H1 (cell line): ENCODE measurements around the gene SKIDA1. TPM values are rescaled to one million over a fixed set of nuclear protein-coding genes. Genes with fewer than 3 reads are reported as not detected.

ENCODE experiments used
- CREB1 ChIP-seq: IDR thresholded peaks from 2 replicates; pipeline ENCODE4 v1.6.1; 2012; ENCODE audit warnings: inconsistent platforms
- CTBP2 ChIP-seq: IDR thresholded peaks from 2 replicates; pipeline ENCODE4 v1.7.0; 2011; ENCODE audit warnings: borderline replicate concordance, mild to moderate bottlenecking, moderate library complexity, mixed read lengths, low read length; ENCODE audit not compliant: insufficient read depth, insufficient read length
- EGR1 ChIP-seq: IDR thresholded peaks from 2 replicates; pipeline ENCODE4 v1.6.1; 2011; ENCODE audit warnings: low read depth, low read length, borderline replicate concordance
- EP300 ChIP-seq, 2 experiments: IDR thresholded peaks; 1 replicate in 1 of 2; 2 replicates in 1 of 2; pipeline ENCODE4 v1.6.1; 2011 to 2012; ENCODE audit warnings: low read depth in 2 of 2, low read length in 2 of 2, mild to moderate bottlenecking in 2 of 2, borderline replicate concordance in 1 of 2, inconsistent platforms in 1 of 2, moderate library complexity in 1 of 2
- EZH2 ChIP-seq: fragments of 200-600 bp; sonication (generic); IDR thresholded peaks from 2 replicates; pipeline ENCODE4 v1.7.1; 2012; ENCODE audit warnings: low read depth, mild to moderate bottlenecking, moderate library complexity, low read length, inconsistent platforms; ENCODE audit not compliant: severe bottlenecking
- FOSL1 ChIP-seq: IDR thresholded peaks from 2 replicates; pipeline ENCODE4 v1.6.1; 2011; ENCODE audit warnings: mild to moderate bottlenecking, low read depth, low read length, moderate library complexity; ENCODE audit not compliant: insufficient read depth
- HDAC2 ChIP-seq, 2 experiments: fragments of 300-600 bp in 1 of 2; sonication (generic) in 1 of 2; IDR thresholded peaks; 2 replicates each; pipeline ENCODE4 v1.6.1; 2011 to 2012; ENCODE audit warnings: low read depth in 2 of 2, low read length in 2 of 2, mild to moderate bottlenecking in 2 of 2, moderate library complexity in 2 of 2, borderline replicate concordance in 1 of 2, inconsistent platforms in 1 of 2
- HDAC6 ChIP-seq: IDR thresholded peaks from one replicate; pipeline ENCODE4 v1.7.1; 2012; ENCODE audit warnings: low read depth, mild to moderate bottlenecking, inconsistent platforms, low read length, moderate library complexity
- NANOG ChIP-seq: IDR thresholded peaks from 2 replicates; pipeline ENCODE4 v1.6.1; 2011; ENCODE audit warnings: low read length, low read depth, mild to moderate bottlenecking, inconsistent platforms; ENCODE audit not compliant: insufficient read depth, poor library complexity, severe bottlenecking
- PHF8 ChIP-seq: fragments of 200-600 bp; sonication (generic); conservative IDR thresholded peaks from 2 replicates; pipeline ENCODE4 v1.7.1; 2012; ENCODE audit warnings: low read depth, mild to moderate bottlenecking, inconsistent platforms, low read length, moderate library complexity
- POU5F1 ChIP-seq: IDR thresholded peaks from 2 replicates; pipeline ENCODE4 v1.6.1; 2011; ENCODE audit warnings: low read depth, mild to moderate bottlenecking, low read length, moderate library complexity
- RAD21 ChIP-seq, 2 experiments: IDR thresholded peaks in 1 of 2; conservative IDR thresholded peaks in 1 of 2; 2 replicates each; pipeline ENCODE4 v1.6.1; 2011; ENCODE audit warnings: low read depth in 2 of 2, low read length in 2 of 2, improper control_type of control experiment in 1 of 2, inconsistent platforms in 1 of 2, mild to moderate bottlenecking in 1 of 2, moderate library complexity in 1 of 2
- RFX5 ChIP-seq: IDR thresholded peaks from 2 replicates; pipeline ENCODE4 v1.6.1; 2011; ENCODE audit warnings: low read depth, low read length, improper control_type of control experiment, borderline replicate concordance
- SIN3A ChIP-seq, 2 experiments: IDR thresholded peaks in 1 of 2; conservative IDR thresholded peaks in 1 of 2; 2 replicates each; pipeline ENCODE4 v1.6.1; 2011 to 2012; ENCODE audit warnings: low read length in 2 of 2, improper control_type of control experiment in 1 of 2, low read depth in 1 of 2, mild to moderate bottlenecking in 1 of 2
- SIX5 ChIP-seq: IDR thresholded peaks from 2 replicates; pipeline ENCODE4 v1.6.1; 2011; ENCODE audit warnings: mild to moderate bottlenecking, low read depth, low read length
- SP4 ChIP-seq: IDR thresholded peaks from 2 replicates; pipeline ENCODE4 v1.6.1; 2012; ENCODE audit warnings: low read length, inconsistent platforms
- polyA plus RNA-seq, 7 experiments: library from polyadenylated mRNA; depleted of rRNA in 3 of 7; stranded (reverse) in 5 of 7; unstranded in 2 of 7; fragments of >200 nt in 5 of 7; fragments of 200-250 nt in 2 of 7; gene quantifications; 1 replicate in 5 of 7; 2 replicates in 1 of 7; 4 replicates in 1 of 7; pipeline versions ENCODE4 v1.2.1 to v1.2.3, GENCODE V29; 2011 to 2013; ENCODE audit warnings: missing spikeins in 2 of 7, mixed read lengths in 2 of 7
- total RNA-seq: library from RNA; stranded (reverse); fragmentation: NEBNext Ultra II Directional; extraction: Animal tissue kit (Norgen Biotek cat#: 25700); gene quantifications from 2 replicates; pipeline ENCODE4 v1.2.1, GENCODE V29; 2021
- TF ChIP-seq, protein P1 (sequence below): IDR thresholded peaks from 2 replicates; pipeline ENCODE4 v1.6.1; 2012; ENCODE audit warnings: inconsistent platforms
- TF ChIP-seq, protein P2 (sequence below): IDR thresholded peaks from 2 replicates; pipeline ENCODE4 v1.6.1; 2011; ENCODE audit warnings: low read depth, mild to moderate bottlenecking, low read length; ENCODE audit not compliant: insufficient read depth

Gene SKIDA1
- total and polyA plus RNA-seq, 2 of the 8 experiments (the other 6 are each of a cell fraction or from before 2014, with no cell fraction given): 1.5 to 8.0 TPM

DNA sequence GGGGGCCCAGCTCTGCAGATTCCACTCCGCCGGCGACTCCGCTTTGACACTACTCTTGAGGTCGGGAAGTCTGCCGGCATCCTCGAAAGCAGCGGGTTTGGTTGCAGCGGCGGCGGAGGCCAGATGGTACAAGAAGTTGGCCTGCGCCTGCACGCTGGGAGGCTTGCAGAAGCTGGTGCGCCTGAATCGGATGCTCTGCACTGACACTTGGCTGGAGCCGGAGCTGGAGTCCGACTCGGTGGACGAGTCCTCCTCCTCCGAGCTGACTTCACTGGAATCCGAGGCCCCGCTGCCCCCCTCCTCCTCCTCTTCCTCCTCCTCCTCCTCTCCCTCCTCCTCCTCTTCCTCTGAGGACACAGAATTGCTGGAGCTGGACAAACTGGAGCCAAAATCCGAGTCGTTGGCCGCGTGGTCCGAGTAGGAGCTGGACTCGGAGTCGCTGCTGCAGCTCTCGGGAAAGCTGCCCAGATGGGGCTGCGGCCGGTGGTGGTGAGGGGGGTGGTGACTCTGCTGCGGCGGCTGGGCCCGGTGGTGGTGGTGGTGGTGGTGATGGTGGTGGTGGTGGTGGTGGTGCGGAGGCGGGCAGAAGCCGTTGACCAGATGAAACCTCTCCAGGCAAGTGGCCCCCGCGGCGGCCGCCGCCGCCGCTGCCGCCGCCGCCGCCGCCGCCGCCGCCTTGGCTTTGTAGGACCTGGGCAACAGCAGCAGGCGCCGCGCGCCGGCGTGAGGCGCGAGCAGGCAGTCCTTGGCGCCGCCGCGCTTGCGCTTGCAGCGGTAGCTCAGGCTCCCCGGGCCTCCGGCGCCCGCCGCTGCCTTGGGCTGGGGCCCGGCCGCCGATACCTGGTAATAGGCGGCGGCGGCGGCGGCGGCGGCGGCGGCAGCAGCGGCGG lies 9.0 kb downstream of the SKIDA1 start (continued):
- TF ChIP-seq HDAC2 (IDR thresholded peaks at IDR 0.05; ENCODE audit: borderline replicate concordance in 1 of 2, low read depth in 2 of 2, low read length in 2 of 2) (peak in 1 of 2 experiments; percentile 85; a peak in 2 of 4 replicates), HDAC6 (no peak), CREB1 (0 out of 2 replicates have a peak, but pooled peaks have one; percentile 6), CTBP2 (no peak), PHF8 (0 out of 2 replicates have a peak, but pooled peaks have one; percentile 11), SIX5 (no peak), POU5F1 (no peak), RFX5 (no peak), EGR1 (no peak), RAD21 (IDR thresholded peaks at IDR 0.05 in 1 of 2, conservative IDR thresholded peaks at IDR 0.05 in 1 of 2; ENCODE audit: low read depth in 2 of 2, low read length in 2 of 2) (peak in 1 of 2 experiments; percentile 2; a peak in 1 of 4 replicates), SP4 (peak; percentile 50; the same call in 1 of the 2 replicates), EZH2 (peak; percentile 25), NANOG (no peak), EP300 (IDR thresholded peaks at IDR 0.05; ENCODE audit: borderline replicate concordance in 1 of 2, low read depth in 2 of 2, low read length in 2 of 2) (peak in 1 of 2 experiments; percentile 34; a peak in 1 of 3 replicates), FOSL1 (no peak), SIN3A (conservative IDR thresholded peaks at IDR 0.05 in 1 of 2, IDR thresholded peaks at IDR 0.05 in 1 of 2; ENCODE audit: low read depth in 1 of 2, low read length in 2 of 2) (0 out of 4 replicates have a peak, but pooled peaks of 1 of the 2 experiments have one; percentile 6)
- TF ChIP-seq, protein P1, sequence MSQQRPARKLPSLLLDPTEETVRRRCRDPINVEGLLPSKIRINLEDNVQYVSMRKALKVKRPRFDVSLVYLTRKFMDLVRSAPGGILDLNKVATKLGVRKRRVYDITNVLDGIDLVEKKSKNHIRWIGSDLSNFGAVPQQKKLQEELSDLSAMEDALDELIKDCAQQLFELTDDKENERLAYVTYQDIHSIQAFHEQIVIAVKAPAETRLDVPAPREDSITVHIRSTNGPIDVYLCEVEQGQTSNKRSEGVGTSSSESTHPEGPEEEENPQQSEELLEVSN: 0 out of 2 replicates have a peak, but pooled peaks have one; percentile 38
- TF ChIP-seq, protein P2, sequence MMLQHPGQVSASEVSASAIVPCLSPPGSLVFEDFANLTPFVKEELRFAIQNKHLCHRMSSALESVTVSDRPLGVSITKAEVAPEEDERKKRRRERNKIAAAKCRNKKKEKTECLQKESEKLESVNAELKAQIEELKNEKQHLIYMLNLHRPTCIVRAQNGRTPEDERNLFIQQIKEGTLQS: no peak
